GM18868 (cell line): ENCODE measurements around the gene SYNPO2.

ENCODE experiments used
- ATAC-seq: cut with Tn5 transposase; IDR thresholded peaks from one replicate; pipeline ENCODE4 v1.9.1; 2021; ENCODE audit warnings: mild to moderate bottlenecking, moderate library complexity; ENCODE audit not compliant: unreplicated experiment

The SYNPO2 gene, protein sequence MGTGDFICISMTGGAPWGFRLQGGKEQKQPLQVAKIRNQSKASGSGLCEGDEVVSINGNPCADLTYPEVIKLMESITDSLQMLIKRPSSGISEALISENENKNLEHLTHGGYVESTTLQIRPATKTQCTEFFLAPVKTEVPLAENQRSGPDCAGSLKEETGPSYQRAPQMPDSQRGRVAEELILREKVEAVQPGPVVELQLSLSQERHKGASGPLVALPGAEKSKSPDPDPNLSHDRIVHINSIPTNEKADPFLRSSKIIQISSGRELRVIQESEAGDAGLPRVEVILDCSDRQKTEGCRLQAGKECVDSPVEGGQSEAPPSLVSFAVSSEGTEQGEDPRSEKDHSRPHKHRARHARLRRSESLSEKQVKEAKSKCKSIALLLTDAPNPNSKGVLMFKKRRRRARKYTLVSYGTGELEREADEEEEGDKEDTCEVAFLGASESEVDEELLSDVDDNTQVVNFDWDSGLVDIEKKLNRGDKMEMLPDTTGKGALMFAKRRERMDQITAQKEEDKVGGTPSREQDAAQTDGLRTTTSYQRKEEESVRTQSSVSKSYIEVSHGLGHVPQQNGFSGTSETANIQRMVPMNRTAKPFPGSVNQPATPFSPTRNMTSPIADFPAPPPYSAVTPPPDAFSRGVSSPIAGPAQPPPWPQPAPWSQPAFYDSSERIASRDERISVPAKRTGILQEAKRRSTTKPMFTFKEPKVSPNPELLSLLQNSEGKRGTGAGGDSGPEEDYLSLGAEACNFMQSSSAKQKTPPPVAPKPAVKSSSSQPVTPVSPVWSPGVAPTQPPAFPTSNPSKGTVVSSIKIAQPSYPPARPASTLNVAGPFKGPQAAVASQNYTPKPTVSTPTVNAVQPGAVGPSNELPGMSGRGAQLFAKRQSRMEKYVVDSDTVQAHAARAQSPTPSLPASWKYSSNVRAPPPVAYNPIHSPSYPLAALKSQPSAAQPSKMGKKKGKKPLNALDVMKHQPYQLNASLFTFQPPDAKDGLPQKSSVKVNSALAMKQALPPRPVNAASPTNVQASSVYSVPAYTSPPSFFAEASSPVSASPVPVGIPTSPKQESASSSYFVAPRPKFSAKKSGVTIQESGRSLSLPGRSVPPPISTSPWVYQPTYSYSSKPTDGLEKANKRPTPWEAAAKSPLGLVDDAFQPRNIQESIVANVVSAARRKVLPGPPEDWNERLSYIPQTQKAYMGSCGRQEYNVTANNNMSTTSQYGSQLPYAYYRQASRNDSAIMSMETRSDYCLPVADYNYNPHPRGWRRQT

DNA sequence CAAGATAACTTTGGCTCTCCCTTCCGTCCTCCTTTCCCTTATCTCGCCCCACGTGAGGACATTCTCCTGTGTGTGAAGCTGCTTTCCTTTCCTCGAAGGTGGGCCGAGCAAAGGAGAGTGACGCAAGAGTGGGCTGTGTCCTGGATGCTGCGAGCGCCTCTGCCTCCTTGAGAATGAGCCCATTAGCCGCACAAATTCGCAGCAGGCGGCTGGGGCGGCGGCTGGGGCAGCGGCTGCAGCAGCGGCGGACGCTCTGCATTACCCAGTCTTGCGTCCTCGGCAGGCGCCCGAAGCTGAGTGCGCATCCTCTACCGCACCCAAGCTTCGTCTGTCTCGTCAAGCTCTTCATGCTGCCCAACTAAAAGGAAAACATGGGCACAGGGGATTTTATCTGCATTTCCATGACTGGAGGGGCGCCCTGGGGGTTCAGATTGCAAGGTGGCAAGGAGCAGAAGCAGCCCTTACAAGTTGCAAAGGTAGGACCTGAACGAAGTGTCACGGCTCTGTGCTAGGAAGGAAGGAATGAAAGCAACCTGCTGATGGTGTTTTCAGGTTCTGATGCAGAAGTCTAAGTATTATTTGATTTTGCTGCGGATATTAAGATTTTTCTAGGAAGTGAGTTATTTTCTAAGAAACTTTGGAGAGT lies at the start of gene SYNPO2:
Gene SYNPO2 (plus strand): TSS at position 189 of the 646 bp plus-strand sequence. CDS start 183 bp downstream, at position 372.
- peak; percentile 92 for ATAC-seq

DNA sequence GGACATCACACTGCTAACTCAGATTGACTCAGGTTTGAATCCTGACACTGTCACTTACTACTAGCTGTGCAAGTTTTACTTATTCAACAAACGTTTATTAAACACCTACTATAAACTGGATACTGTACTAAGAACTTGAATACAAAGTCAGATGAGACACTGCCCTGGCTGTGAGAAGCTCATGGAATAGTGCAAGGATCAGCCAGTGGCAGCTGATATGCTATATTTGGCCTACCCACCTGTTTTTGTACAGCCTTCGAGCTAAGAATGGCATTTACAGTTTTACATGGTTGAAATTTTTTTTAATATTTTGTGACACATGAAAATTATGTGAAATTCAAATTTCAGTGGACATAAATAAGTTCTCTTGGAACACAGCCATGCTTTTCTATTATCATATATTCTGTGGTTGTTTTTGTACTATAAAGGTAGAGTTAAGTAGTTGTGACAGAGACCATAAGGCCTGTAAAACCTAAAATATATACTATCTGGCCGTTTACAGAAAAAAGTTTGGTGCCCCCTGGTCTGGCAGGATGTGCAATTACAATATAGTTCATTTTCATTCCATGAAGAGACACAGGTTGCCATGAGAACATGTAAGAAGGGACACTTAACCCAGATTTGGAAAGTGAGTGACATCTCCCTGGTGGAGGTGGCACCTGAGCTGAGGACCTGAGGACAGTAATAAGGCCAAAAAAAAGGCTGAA lies 49.3 kb upstream of the SYNPO2 start:
- no peak for ATAC-seq

DNA sequence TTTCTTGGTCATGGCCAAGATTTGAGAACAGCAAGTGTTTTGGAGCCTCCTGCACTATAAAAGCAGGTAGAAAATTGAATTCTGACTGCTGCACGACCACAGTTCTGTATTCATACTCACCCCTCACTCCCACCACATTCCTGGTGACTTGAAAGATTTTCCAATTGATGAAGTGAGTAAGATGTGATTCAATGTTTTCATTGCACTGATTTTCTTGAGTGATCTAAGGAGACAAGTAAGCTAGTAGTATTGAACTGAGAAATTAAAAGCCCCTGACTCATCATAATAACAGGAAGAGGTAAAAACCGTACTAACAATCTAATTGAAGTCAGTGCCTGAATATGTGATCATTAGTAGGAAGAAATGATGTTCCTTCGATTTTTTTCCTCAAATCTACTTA lies 46.6 kb upstream of the SYNPO2 start:
- ATAC-seq: no peak

DNA sequence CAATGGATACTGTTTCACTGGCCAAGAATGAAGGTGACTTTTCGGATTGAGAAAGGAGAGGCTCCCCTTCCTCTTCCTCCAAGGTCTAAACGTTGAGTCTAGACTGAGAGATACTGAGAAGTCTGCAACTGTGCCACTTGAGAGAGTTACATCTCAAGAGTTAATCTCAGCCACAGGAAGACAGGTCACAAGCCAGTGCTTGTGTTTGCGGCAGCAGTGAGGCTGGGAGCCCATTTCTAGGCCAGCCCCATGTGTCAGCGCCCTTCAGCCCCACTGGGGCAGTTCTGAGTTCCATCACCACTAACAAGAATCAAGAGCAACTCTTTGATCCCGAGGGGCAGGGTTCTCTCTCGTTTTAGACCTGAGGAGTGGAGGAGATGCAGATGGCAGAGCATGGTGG lies 45.4 kb upstream of the SYNPO2 start:
- ATAC-seq: peak; percentile 50

DNA sequence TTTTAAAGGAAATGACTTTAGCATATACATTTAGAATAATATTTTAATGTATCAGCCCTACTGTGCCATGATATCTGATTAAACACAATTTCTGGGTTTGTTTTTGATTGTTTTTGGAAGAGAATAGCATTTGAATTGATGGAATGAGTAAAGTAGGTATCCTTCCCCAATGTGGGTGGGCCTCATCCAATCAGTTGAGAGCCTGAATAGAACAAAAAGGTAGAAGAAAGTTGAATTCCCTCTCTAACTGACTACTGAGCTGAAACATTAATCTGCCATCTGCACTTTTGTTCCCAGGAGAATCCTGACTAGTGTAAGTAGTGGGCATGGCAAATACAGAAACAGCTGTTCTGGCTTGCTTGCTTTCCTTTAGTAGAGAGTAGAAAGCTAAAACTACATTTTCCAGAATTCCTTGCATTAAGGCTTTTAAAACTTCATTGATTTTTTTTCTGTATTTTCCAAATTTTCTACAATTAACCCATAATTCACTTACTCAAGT lies 43.1 kb upstream of the SYNPO2 start:
- no peak for ATAC-seq

DNA sequence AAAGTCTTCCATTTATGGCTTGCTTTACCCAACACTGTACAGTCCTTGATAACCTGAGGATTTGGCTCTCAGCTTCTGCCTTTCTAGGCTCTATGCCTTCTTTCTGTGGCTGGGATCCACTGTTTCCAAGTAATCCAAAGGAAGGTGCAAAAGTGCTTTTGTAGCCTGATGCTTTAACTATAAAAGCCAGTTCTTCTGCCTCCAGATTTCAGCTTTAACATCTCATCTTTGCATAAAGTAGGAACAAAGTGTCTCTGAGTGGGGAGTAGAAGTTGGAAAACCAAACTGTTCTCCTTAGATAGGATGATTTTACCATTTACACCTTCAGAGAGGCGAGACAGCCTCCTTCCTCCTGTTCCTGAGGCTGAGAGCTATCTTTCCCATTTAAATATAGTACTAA lies 41.7 kb upstream of the SYNPO2 start:
- no peak for ATAC-seq

DNA sequence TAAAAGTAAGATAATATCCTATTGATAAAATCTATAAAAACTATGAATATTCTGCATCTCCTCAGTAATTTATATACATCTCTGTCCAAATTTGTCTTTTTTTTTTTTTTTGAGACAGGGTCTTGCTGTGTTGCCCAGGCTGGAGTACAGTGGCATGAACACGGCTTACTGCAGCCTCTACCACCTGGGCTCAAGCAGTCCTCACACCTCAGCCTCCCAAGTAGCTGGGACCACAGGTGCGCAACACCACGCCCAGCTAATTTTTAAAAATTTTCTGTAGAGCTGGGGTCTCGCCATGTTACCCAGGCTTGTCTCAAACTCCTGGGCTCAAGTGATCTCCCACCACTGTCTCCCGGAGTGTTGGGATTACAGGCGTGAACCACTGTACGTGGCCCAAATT lies 40.4 kb upstream of the SYNPO2 start:
- no peak for ATAC-seq

DNA sequence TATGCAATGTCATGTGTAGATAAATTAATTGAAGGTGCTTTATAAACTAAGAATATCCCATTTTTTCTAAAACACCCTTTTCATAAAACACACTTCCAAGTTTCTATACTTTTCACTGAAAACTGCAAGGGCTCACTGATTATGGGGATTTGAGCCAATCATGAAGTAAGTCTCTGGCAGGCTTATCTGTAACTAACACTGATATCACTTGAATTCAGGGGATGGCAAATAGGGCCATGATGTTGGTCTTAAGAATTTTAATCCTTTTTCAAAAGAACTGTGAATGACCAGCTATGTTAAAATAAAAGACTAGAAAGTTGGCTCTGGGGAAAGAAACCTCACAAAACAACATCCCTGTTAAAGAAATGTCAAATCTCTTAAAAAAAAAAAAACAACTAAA lies 39.8 kb upstream of the SYNPO2 start:
- no peak for ATAC-seq

DNA sequence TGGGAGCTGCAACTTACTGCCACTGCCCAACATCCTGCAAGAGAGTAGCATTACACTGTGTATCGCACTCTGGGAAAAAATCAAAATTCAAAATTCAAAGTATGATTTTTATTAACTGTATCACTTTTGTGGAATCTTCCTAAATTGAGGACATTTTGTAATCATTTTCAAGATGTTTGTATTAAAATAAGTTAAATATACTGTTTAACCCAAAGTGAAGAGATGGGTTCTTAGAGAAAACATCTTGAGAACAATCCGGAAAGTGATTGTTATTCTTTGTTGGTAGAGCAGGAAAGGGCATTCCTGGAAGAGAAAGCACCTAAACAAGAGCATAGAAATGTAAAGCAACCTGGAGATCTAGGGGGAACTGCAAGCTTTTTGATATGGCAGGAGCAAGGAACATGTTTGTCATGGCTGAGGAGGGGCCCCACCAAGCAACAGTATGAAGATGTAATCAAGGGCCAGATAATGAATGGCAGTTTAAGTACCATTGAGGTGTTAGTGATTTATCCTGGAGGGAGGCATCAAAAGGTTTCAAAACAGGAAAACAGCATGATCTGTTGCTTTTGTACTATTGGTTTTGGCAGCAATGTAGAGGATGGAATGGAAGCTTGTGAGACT lies 38.7 kb upstream of the SYNPO2 start:
- ATAC-seq: peak; percentile 15

DNA sequence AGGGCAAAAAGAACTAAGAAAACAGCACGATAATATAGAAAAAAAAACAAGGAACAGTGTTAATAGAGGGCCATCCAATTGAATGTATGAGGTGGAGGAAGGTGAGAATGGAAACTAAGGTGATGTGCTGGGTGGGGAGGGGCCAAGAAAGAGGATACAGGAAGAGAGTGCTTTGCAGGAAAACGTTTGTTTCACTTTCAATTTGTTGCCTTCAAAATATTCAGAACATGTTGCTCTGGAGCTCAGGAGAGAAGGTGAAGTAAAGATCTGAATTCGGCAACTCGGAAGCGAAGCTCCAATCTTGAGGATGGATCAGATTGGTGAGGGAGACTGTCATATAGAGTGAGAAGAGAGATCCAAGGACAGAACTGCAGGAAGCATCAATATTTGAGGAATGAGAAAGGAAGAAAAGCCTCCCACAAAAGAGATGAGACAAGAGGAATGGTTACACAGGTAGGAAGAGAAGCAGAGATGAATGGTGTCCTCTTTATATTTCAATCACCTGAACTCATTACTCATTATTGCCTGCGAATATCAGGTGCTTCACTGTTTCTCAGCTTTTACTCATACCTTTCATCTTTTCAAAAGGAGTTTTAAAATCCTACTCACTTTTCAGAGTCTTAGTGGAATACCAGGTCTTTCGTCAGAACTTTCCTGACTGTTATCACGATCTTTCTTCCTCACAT lies 38.0 kb upstream of the SYNPO2 start:
- ATAC-seq: peak; percentile 86

DNA sequence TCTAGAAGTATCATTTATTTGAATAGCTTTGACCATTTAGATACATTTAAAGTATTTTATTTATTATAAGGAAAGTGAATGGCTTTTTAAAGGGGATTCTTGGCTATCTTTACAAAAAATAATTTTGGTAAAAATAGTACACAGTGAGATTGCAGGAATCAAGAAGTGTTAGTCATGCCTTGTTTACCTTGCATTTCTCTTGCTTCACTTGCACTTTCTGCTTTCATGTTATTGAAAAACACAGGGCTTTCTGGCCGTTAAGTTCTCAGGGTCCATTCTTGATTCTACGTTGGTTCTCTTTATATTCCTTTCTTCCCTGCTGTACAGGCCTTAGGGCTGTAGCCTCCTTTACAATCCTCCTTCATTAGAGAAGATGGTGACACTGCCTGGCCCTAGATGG lies 30.9 kb upstream of the SYNPO2 start:
- no peak for ATAC-seq

DNA sequence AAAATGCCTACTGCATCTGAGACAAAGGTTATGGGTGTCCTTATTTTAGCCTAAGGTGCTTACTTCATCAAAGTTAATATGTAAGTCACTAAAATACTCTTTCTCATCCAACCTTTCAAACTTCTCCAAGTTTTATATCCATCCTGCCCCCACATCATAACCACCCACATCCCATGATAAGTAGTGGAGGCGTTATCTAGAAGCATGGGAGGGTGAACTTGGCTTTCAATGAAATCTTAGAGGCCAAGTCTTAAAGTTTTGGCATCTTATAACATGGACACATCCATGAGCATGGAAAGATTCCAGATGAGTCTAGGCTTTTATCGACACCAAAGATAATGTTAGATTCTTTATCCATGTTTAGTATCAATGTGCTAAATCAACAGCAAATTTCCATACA lies 29.9 kb upstream of the SYNPO2 start:
- no peak for ATAC-seq

DNA sequence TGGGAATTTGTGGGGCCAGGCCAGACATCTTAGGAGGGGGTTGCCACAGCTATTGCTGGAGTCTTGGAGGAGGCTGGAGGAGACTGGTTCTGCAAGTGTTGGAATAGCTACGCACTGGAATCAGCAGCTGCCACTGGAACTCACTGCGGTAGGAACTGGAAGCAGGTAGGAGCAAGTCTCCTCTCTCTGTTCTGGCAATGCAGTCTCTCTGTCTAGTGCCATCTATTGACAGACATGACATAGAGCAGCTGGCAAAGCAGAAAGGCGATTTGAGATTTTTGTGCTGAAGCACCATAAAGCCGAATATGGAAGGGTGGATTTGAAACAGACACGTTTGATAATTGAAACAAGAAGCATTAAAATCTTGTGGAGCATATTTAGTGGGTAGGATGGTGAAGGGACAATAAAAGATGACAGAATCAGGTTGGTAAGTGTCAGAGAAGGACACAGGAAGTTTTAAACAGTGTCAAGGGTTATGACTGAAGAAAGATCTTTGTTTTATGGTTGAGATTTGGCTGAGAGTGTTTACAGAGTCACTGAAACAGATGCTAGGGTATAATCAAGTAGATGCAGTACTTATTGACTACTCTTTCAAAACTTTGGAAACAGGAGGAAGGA lies 23.5 kb upstream of the SYNPO2 start:
- peak; percentile 78 for ATAC-seq

DNA sequence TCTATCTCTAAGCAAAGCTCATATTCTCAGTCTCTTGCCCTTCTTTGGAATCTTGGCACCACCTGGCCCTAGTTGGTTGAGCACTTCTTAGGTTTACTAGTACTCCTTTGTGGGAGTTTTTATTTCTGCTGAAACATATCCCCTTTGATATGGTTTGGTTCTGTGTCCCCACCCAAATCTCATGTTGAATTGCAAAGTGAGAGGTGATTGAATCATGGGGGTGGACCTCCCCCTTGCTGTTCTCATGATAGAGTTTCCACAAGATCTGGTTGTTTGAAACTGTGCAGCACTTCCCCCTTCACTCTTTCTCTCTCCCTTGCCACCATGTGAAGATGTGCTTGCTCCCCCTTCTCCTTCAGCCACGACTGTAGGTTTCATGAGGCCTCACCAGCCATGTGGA lies 22.2 kb upstream of the SYNPO2 start:
- ATAC-seq: no peak

DNA sequence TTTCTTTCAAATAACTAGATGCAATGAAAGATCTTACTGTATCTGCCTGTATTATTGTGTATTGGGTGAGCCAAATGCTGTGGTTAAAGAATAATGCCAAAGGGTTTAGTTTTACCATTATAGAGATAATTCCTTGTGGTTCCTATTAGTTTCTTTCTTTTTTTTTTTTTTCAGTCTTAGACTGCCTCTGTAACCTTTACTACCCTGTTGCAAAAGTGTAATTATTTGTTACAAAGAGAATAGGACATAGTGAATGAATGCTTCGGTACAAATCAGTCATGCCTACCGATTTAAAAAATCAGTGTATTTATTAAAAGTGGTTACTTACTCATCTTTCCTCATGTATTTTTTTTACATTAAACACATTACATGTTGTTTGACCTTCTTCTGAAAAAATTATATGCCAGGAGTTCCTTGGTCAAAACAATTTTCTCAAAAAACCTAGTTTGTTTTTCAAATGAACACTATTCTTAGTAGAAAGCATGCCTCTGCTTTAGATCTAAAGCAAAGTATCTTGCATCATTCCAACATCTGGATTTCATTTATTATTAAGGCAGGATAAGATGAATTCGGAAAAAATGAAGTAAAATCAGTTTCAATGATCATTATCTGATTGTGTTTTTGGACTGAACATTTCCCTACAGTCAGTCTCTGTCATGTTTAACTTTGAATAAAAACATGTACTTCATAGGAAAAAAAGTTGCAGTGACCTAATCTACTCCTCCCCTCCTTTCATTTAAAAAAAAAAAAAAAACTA lies 21.2 kb upstream of the SYNPO2 start:
- no peak for ATAC-seq

DNA sequence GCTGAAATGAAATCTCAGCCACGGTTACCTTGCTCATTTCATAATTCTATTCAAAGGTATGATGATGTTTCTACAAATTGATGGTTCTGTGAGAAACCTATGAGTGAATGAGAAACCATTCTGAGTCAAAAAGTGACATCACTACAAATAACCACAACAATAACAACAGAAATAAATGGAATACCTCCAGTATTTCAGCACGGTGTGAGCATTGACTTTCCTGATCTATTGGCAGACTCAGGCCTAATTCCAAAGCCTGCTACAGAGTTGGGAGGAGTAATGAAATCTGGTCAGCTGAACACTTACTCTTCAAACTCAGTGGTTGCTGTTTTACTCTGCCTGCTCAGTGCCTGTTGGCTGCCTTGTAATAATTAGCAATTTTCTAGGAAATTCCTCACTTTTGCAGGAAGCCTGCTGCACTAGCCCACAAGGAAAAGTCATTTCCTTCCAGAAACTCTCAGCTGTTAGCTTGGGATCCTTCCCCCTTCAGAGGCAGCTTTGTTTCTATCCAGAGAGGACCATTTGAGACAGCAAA lies 18.8 kb upstream of the SYNPO2 start:
- ATAC-seq: peak; percentile 48

DNA sequence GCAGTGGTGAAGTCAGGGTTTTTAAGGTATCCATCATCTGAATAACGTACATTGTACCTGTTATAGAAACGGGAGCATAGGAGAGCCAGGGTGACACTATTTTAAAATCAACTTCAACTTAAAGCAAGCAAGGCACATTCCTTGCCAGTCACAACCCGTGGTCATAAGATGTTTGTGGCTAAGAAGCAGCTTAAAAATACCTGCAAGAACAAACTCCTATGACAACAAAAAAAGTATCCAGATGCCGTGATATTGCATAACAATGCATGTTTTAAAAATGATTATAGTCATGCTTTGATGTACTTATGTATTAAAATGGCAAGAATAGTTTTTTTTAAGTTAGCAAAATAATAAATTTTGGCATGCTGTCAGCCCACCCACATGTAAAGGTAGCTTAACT lies 16.5 kb upstream of the SYNPO2 start:
- ATAC-seq: no peak
